NCI-H1930 (cell line): ENCODE results near the gene IFT27.
A peak's percentile ranks its signal among the peaks of the same experiment; 100 is the strongest.
"Not testable (repeated sequence)": the region's sequence is repeated elsewhere in the genome, so short reads cannot be mapped to it uniquely, and the experiment has no call there.

Experiments used
- DNase-seq, 2 experiments: peaks; one replicate each; lab custom pipeline; 2025; lab: John Stamatoyannopoulos, UW

Gene IFT27

DNA sequence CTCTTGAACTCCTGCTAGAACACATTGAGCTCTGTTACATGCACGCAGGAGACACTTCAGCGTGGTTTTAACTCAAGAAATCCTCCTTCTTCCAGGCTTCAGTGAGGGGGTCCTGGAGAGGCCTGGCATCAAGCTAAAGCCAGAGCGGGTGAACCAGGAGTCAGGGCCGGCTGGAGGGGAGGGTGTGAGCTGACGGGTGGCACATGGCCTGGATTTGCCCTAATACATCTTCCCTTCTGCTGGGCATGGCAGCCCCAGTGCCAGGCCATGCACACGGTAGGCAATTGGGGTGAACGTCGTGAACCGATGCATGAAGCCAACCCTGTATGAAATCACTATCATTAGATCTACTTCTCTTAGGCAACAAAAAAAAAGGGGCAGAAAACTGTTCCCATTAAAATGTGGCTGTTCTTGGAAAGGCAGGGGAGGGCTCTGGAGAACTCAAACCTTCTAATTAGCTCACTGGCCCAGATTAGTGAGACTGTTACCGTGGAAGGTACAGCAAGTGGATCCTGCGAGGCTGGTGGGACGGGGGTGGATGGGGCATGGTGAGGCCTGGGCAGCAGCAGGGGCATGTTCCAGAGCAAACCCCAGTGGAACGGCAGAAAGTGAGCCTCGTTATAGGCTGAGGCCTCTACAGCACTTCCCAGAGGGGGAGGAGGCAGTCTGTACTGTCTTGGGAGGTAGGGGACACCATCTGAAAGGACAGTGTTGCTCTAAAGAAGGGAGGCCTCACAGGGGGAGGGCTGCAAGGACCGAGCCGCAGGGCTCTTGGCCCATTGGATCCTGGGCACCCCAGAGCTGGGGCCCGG lies 10.6 kb downstream of the IFT27 start:
- DNase-seq: no peak

- no peak for DNase-seq
These were observed 11.3 kb downstream of the IFT27 start for GRCh38 chr22:36764641-36765040.

DNA sequence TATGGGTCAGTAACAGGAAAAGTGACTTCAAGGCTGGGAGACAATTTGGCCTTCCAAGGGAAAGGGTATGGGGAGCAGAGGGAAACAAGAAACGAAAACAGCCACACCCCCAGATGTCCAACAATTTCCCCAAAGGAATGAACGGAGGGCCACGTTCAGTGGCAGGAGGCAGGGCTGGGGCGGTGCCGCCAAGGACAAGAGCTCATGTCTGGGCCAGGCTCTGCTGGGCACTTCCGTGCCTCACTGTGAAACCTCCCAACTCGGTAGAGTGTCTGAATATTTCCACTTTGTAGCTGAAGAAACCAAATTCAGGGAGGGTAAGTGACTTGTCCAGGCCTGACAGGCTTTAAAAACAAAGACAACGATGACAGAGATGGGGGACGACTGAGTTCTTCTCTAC lies 11.9 kb downstream of the IFT27 start:
- DNase-seq: no peak

GRCh38 chr22:36763576-36763975 lies 12.3 kb downstream of the IFT27 start:
- DNase-seq: no peak

DNA sequence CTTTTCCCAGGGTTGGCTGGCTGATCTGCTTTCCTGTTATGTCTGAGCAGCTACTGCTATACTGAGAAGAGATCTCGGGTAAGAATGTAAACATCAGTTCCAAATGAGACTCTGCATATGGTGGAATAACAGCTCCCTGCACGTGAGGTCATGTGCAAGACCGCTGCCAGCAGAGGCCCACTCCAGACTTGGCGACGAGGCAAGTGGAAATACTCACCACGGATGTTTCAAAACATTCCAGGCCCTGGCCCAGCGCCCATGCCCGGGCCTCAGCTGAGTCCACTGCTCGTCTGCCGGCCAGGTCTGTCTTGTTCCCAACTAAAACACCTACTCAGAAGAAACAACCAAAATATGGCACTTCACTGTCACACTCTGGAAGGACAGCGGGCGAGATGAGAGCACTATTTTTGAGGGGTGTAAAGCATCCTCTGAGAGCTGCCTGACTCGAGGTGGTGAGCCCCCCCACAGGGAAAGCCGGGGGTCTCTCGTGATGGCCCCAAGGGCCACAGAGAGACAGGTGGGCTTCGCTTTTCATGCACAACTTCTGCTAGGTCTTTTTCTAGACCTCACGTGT lies 13.1 kb downstream of the IFT27 start:
- DNase-seq: no peak

DNA sequence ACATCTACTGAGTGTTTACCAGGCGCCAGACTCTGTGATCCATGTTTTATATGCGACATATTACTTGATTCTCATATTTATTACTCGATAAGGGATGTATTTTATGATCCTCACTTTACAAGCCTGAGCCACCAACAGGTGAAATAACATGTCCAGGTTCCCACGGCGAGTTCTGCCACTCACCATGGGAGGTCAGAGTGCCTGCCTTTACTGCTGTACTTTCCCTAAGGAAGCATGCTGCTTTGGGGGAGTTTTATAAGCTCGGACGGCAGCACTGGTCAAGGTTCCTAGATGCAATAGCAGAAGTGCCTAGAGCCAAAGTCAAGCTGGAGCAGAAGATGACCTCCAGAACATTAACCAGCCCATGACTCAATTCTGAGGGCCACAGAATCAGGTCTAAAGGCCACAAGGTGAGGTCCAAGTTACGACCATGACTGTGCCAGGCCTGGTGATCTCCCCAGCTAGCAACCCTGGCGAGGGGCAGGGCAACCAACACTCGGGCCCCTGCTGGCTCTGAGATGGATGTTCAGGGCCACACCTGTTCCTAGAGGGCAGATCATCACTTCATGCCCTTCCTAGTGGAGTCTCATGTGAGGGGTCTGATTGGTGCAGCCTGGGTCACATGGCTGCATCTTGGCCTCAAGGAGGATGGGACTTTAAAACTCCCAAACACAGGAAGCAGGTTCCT lies 14.2 kb downstream of the IFT27 start:
- no peak for DNase-seq

- DNase-seq: no peak
These were observed 15.1 kb downstream of the IFT27 start for GRCh38 chr22:36760786-36761185.

- DNase-seq: no peak
These were observed 16.3 kb downstream of the IFT27 start for GRCh38 chr22:36759481-36760159.

GRCh38 chr22:36758792-36759271 lies 17.1 kb downstream of the IFT27 start:
- no peak for DNase-seq

DNA sequence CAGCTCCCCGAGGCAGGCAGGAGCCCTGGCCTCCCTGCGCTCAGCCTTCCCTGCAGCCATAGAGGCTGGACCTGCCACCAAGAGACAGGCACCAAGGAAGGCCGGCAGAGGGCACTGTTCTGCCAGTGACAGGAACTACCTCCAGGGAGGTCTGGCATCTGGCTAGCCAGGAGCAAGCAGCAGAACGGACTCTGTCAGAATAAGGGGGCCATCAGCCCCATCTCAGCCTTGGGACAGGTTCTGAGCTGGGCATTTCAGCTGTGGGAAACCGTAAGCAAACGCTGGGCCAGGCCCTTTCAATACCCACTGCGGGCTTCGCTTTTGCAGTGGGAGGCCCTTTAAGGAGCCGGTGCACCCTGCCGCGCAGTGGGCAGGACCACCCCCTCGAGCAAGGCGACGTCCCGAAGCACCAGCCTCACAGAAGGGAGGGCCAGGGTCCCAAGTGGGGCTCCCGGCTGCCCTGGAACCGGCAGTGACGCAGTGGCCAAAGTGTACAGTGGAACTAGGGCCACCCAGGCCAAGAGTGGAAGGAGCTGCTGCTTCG lies 18.2 kb downstream of the IFT27 start:
- DNase-seq: peak; percentile 50 to 65

GRCh38 chr22:36756746-36757655 lies 18.9 kb downstream of the IFT27 start:
- no peak for DNase-seq

- no peak for DNase-seq
These were observed 19.9 kb downstream of the IFT27 start for GRCh38 chr22:36756031-36756430.

GRCh38 chr22:36755316-36755715 lies 20.6 kb downstream of the IFT27 start:
- no peak for DNase-seq

DNA sequence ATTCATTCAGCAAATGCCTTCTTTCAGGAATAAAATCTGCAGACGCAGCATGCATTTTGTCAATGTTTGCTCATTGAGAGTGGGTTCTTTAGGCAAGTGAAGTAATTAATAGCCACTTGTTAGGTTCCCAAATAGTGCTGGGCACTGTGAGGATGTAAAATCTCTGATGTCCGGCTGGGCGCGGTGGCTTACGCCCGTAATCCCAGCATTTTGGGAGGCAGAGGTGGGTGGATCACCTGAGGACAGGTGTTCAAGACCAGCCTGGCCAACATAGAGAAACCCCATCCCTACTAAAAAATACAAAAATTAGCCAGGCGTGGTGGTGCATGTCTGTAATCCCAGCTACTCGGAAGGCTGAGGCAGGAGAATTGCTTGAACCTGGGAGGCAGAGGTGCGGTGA lies 21.0 kb downstream of the IFT27 start:
- DNase-seq: not testable (repeated sequence)

GRCh38 chr22:36753916-36754315 lies 22.0 kb downstream of the IFT27 start:
- DNase-seq: no peak

DNA sequence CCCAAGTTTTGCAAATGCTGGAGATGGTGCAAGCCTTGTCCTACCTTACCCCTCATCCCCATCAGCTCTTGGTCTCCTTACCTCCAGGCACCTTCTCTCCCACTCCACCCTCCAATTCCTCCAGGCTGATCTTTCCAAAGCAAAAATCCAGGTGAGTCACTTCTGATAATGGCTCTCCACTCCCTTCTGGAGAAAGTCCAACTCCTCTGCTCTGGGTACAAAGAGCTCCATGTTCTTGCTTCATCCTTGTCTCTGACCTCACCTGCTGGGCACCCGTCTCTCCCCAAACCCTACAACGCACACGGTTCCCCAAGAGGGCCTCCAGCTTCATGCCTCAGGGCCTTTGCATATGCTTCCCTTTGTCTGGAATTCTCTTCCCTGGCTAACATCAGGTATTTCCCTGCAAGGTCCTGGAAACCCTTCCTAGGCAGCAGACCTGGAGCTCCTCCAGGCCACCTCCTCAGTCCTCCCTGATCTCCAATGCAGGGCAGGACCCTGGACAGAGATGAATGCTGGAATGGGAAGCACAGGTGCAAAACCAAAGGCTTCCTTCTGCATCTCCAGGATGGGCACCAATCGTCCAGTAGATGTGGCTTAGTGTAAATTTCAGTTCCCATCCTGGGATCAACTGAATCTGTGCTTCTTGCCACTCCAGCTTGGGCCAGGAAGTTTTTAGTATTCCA lies 22.7 kb downstream of the IFT27 start:
- DNase-seq: no peak

DNA sequence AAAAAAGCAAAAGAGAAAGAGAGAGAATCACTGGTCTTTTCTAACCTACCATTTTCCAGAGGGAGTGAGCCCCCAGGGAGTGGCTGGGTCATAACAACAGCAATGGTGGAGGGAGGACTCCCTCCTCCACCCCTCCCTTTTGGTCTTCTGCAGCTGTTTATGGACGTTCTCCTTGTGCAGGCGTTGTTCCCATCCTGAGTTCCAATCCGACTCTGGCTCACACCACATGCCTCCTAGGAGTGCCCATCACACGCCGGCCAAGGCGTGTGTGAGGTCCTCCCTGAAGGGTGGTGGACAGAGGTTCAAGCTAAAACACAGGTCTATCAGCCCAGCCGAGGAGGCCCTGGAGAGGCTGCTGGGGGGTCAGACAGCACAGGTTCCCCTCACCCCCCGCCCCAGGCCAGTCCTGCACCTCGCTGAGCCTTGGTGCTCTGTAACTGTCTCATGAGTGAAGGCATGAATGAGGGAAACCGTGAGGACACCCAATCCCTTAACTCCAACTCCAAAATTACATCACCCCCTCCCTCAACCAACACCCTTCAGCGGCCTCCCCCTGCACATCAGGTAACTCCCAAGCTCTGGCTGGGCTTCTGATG lies 29.4 kb downstream of the IFT27 start:
- no peak for DNase-seq

DNA sequence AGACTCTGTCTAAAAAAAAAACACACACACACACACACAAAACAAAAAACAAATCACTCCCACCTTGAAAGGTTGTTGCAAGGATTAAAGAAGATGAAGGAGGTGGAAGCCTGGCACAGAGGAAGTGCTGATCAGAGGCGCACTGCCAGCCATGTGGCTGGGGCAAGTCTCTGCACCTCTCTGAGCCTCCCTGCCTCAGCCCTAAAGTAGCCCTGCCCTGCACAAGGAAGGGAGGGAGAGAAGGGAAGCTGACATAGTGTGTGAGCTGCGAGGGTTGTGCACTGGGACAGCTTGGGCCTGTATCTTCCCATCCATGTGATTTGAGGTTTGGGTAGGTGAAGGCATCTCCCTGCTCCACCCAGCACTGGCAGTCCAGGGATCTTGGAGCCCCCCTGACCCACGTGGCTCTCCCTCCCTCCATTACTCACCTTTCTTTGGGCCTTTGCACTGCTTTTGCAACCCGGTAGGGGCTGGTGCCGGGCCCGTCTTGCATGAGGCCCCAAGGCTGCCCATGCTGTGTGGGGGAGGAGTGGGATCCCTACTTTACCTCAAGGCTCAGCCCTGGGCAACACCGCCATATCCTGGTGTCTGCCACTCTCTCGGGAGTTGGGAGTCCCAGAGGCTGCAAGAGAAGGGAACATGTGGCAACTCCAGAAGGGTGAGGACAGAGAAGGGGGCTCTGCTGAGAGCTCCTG lies 30.5 kb downstream of the IFT27 start:
- DNase-seq: no peak

DNA sequence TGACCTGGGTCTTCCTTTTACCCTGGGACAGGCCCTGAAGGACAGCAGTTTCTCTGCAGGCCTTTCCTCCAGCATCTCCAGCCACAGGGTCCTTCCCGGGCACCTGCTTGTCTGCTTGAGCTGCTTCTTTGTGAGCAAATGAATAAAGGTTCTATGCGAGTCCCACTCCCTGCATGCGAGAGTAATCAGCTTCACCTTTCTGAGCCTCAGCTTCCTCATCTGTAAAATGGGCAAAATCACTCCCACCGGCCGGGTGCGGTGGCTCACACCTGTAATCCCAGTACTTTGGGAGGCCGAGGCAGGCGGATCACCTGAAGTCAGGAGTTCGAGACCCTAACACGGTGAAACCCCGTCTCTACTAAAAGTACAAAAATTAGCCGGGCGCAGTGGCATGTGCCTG lies 31.1 kb downstream of the IFT27 start:
- DNase-seq: no peak

DNA sequence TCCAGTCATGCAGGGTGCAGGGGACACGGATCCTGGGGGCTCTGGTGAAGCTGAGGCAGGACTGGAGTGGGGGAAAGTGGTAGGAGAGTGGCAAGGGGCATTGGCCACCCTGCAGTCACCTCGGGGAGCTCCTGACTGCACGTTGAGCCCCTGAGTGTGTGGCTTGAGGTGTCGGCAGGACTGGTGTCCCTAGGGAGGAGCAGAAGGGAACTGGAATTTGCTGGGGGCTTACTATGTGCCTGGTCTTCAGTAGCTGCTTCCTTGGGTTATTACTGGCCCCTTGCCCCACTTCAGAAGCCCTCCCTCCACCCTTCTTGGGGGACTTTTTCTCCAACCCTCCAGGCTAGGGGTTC lies 31.5 kb downstream of the IFT27 start:
- no peak for DNase-seq
